Myocyte (in vitro differentiated cells): ENCODE data around the gene ZNF582. TPM values are rescaled to one million over a fixed set of nuclear protein-coding genes. Genes with fewer than 3 reads are reported as not detected.

Source experiments
- DNase-seq: peaks from one replicate; pipeline ENCODE4 v3.0.0-alpha.2; 2012; ENCODE audit warnings: low read depth
- polyA plus RNA-seq: library from polyadenylated mRNA; unstranded; fragments of >200 nt; gene quantifications from one replicate; pipeline ENCODE4 v1.2.1, GENCODE V29; 2012; ENCODE audit warnings: missing spikeins
- total RNA-seq: library from RNA; depleted of rRNA; stranded (reverse); fragments of >200 nt; gene quantifications from 2 replicates; pipeline ENCODE4 v1.2.3, GENCODE V29; 2014

The ZNF582 gene
- total RNA-seq = 2.8 and 3.0 TPM in 2 replicates
- polyA plus RNA-seq = 2.9 TPM

DNA sequence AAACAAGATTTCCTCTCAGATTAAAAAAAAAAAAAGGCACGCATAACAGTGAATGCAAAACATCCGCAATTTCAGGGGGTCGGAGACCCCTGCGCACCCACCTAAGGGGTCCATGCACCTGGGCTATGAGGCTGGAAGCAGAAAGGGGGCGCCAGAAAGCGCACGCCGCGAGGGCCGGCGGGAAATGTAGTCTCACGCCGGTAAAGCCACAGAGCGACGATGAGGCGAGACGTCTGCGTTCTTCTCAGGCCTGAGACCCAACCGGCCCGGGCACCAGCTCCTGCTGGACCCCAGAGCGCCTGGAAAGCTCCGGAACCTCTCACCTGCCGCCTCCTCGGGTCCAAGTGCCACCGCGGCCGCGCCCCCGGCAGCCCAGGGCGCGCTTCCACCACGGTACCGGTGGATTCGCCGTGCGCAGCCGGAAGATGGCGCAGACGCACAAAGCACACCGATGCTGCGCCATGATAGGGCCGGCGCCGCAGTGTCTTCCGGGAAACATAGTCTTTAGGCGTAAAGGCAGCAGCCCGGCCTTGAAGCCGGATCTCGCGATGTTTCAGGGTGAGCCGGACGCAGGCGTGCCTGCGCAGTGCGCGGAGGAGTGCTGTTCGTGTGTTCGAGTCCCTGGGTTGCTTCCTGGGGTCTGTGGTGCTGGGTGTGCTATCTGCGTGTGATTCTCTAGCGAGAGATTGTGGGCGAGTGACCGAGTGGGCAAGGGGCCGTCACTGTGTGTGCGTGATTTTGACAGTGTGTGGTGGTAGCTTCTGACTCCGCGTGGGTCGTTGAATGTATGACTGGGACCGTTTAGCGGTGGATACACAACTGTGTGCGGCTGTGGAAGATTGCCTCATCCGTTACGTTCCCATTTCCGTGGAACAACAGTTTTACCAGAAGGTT is at the start of gene ZNF582:
ZNF582 (minus strand) TSS at position 416 of the 894 bp plus-strand sequence. CDS start 1,782 bp downstream, outside the sequence.
- DNase-seq = peak; percentile 93

DNA sequence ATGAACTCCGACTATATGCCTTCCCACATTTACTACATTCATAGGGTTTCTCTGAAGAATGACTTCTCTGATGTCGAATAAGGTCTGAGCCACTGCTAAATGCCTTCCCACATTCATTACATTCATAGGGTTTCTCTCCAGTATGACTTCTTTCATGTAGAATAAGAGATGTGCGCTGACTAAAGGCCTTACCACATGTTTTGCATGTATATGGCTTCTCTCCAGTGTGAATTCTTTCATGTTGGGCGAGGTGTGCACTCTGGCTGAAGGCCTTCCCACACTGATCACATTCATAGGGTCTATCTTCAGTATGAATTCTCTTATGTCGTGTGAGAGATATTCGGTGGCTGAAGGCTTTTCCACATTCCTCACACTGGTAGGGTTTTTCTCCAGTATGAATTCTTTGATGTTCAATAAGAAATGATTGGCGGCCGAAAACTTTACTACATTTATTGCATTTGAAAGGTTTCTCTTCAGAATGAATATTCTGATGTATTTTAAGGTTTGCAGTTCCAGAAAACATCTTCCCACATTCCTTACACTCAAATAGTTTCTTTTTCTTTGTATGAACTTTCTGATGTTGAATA is 48.0 kb upstream of the ZNF582 start:
- no peak for DNase-seq

DNA sequence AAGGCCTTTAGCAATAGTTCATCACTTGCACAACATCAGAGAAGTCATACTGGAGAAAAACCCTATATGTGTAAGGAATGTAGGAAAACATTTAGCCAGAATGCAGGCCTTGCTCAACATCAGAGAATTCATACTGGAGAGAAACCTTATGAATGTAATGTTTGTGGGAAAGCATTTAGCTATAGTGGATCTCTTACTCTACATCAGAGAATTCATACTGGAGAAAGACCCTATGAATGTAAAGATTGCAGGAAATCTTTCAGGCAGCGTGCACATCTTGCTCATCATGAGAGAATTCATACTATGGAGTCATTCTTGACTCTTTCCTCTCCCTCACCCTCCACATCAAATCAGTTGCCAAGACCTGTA is 30.6 kb upstream of the ZNF582 start:
- no peak for DNase-seq

DNA sequence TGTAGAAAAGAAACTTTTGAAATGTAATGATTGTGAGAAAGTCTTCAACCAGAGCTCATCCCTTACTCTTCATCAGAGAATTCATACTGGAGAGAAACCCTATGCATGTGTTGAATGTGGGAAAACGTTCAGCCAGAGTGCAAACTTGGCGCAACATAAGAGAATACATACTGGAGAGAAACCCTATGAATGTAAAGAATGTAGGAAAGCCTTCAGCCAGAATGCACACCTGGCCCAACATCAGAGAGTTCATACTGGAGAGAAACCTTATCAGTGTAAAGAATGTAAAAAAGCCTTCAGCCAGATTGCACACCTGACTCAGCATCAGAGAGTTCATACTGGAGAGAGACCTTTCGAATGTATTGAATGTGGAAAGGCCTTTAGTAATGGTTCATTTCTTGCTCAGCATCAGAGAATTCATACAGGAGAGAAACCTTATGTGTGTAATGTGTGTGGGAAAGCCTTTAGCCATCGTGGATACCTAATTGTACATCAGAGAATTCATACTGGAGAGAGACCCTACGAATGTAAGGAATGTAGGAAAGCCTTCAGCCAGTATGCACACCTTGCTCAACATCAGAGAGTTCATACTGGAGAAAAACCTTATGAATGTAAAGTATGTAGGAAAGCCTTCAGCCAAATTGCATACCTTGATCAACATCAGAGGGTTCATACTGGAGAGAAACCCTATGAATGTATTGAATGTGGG is 30.1 kb upstream of the ZNF582 start:
- no peak for DNase-seq

DNA sequence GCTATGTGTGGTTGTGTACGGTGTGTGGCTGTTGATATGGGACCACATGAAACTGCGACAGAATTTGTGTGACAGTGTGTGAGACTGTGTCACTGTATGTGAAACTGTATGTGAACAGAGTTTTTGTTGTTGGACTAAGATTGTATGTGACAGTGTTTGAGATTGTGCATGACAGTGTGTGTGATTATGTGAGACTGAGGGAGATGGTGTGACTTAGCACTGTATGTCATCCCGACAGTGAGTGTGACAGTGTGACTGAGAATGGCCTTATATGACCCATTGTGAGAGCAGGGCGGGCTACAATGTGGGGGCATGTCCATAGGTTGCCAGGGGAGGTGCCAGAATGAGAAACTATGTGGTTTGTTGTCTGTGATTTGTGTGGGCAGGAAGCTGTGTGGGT is 11.7 kb upstream of the ZNF582 start:
- DNase-seq = no peak

DNA sequence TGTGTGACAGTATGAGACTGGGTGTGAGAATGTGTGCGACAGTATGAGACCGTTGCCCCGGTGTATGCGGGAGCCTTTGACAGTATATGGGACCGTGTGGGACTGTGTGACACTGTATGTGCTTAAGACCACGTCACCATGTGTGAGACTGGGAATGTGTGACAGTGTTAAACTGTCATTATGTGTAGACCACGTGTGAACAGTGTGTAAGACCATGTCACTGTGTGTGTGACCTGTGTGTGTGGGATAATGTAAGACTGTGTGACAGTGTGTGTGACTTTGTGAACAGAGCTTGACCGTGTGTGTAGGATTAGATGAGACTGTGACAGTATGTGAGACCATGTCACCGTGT is 11.3 kb upstream of the ZNF582 start:
- no peak for DNase-seq

DNA sequence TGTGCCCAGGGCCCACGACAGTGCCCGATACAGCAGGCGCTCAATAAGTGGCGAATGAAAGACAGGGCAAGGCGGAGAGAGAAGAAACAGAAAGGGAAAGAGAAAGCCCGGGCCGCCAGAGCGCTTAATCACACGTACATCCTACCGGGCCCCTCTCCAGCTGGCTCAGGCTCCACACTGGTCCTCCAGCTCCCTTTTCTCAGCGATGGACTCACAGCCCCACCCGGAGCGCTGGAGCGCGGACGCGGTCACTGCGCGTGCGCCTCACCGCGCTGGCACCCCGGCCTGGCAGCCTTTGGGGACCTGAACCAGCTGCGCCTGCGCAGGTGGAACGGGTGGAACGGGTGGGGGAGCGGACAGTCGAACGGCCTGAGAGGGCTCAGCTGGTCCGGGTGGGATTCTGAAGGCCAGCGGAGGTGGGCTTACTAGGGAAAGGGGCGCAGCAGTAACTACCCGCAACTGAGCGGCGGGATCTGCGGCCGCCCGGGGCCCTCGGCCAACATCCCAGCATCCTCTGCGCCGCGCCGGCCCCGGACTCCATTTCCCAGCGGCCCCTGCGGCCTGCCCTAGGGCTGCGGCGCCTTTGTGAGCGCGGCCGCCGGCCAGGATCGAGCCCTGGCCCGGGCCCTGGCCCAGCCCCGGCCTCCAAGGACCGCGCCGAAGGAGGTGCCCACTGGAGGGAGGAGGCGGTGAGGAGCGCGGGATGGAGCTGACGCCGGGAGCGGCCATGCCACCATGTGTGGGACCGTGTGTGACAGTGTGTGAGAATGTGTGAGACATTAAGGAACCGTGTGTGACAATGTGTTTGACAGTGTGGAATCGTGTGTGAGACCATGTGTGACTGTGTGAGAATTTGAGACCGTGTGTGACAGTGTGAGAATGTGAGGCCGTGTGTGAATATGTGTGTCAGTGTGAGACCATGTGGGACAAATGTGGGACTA is 10.7 kb upstream of the ZNF582 start, which contains the start of gene ZNF583:
ZNF583 (plus strand) TSS at position 569 of the 941 bp plus-strand sequence. CDS start 2,783 bp downstream, outside the sequence.
- peak; percentile 97 for DNase-seq

DNA sequence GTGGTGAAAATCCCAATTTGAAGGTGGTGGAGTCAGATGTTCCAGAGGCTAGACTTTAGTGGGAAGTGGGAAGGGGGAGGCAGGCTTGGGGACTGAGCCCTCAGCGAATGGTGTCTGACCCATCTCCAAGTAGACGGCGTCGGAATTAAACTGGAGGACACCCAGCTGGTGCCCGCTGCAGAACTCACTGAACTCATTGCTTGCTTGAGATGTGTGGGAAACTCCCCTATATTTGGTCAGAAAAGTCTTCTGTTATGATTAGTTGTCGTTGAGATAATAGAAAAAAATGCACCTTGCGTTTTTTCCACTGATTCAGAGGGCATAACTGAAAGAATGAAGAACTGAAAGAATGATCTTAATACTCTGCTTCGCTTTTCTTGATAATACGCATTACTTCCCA is 9.9 kb upstream of the ZNF582 start:
- no peak for DNase-seq

DNA sequence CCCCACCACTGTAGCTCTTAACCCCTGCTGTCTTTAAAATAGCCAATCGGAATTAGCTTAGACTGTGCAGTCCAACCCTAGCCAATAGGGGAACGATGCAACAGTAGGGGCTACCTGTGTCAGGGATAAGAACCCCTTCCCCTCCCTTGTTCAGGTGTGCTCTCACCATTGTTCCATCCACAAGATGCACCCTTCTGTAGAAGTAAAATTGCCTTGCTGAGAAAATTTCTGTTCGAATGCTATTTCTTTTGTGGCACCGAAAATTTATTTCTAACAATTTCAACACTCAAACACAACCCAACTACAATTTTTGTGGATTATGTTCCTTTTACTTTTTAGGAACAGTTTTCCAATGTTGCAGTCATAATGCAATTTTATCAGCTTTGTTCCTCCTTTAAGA is 7.2 kb upstream of the ZNF582 start:
- no peak for DNase-seq

DNA sequence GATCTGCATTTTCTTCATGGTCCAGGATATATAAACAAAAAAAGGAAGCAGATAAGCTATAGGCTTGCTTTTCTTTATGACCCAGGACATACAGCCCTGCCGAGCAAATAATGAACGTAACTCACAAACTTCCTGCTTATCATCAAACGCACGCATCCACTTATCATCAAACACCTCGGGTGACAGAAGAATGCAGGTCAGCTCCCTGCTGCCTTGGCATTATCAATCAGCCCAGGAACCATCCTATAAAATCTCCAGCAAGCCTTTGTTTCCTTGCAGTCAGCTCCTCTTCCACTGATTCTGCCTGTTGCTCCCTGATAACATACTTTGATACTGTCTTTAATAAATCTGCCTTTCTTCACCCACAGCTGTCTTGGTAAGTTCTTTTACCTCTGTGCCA is 5.5 kb upstream of the ZNF582 start:
- no peak for DNase-seq

DNA sequence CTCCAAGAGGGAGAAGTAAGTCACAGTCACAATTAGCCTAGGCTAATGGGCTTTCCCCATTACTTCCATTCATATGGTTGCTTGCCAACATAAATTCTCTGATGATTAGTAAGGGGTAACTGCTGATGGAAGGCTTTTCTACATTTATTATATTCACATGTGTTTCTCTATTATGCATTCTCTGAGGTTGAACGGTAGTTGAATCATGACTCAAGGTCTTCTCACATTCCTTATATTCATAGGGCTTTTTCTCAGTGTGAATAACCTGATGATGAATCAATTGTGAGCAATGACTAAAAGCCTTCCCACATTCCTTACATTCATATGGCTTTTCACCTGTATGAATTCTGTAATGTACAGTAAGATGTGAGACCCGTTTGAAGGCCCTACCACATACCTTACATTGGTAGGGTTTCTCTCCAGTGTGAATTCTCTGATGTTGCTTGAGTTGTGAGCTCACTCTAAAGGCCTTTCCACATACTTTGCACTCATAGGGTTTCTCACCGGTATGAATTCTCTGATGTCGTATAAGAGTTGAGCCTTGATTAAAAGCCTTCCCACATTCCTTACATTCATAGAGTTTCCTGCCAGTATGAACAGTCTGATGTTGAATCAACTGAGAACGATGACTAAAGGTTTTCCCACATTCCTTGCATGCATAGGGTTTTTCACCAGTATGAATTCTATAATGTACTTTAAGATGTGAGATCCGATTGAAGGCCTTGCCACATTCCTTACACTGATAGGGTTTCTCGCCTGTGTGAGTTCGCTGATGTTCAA is 9.3 kb downstream of the ZNF582 start:
- DNase-seq = no peak

DNA sequence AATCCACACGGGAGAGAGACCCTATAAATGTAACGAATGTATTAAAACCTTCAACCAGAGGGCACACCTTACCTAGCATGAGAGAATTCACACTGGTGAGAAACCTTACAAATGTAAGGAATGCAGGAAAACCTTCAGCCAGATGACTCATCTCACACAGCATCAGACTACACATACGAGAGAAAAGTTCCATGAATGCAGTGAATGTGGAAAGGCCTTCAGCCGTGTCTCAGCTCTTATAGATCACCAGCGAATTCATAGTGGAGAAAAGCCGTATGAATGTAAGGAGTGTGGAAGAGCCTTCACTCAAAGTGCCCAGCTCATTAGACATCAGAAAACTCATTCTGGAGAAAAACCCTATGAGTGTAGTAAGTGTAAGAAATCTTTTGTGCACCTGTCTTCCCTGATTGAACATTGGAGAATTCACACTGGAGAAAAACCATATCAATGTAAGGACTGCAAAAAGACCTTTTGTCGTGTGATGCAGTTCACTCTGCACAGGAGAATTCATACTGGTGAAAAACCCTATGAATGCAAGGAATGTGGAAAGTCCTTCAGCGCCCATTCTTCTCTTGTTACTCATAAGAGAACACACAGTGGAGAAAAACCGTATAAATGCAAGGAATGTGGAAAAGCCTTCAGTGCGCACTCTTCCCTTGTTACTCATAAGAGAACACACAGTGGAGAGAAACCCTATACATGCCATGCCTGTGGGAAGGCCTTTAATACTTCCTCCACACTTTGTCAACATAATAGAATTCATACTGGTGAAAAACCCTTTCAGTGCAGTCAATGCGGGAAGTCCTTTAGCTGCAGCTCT is 16.0 kb downstream of the ZNF582 start:
- DNase-seq = no peak

DNA sequence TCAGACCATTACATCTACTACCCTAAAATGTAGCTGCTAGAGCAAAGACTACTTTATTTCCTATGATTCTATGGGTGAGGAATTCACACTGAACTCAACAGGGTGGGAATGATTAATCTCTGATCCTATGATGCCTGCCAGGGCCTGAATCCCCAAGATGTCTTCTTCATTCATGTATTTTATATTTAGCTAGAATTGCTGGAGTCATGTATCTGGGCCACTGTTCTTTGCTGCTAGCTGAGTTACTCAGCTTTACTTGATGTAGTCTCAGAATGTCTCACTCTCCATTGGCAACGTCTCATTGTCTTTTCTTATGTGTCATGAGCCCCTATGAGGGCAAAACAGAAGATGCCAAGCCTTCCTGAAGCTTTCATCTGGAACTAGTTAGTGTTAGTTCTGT is 21.1 kb downstream of the ZNF582 start:
- DNase-seq = no peak

DNA sequence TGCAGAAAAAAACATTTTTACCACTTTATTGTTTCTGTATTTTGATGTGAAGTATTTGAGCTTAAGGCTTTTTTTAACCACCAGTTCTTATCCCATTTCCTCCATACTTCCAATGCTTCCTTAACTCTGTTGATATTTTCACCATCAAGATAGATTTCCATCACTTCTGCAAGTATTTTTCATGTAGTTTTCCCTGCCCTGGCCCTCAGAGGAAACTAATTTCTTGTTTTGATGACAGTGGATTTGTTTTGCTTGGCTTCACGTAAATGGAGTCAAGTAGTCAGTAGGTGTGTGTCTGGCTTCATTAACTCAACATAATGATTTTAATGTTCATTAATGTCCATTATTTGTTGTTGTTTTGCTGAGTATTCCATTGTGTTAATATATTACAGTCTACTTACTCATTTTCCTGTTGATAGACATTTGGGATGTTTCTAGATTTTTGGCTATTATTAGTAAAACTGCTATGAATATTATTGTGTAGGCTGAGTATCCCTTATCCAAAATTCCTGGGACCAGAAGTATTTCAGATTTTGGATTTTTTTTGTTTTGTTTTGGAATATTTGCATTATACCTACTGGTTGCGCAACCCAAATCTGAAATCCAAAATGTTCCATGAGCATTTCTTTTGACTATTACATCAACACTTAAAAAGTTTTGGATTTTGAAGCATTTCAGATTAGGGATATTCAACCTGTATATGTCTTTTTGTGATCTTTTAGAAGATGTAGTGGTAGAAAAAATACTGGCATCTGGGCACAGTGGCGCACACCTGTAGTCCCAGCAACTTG is 23.3 kb downstream of the ZNF582 start:
- no peak for DNase-seq

DNA sequence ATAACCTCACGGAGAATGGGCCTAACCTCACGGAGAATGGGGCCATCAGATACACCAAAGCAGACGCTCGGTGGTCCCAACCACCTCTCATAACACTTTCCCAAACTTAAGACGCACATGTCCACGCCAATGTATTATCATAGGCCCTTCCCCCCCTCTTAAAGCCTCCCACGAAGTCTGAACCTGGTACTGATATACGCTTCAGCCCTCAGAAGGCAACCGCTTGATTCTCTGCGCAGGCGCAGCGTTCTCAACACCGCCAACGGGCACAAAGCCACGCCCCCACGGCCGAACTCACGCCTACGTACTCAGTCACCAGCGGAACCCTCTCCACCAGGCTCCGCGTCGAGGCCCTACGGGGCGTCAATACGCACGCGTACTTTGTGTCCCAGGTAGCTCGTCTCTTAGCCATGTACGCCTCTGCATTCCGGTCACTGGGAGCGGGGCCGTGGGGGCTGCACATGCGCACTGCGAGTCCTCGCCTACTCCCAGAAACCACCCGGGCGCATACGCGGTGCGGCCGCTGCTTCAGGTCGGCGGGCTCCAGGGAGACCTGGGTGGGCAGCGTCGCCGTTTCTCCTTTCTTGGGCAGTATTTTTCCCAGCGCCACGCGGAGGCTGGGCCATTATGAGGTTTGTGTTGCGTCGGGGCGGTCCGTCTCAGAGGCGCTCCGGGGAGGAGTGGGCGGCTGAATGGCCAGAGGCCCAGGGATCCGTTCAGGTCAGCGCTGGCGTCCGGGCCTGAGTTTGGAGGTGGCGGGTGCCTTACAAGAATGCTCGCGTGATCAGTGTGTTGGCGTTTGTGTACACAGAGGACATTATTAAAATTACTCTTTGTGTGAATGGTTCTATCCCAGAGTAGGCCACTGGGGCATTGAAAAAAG is 25.3 kb downstream of the ZNF582 start:
- peak; percentile 74 for DNase-seq

DNA sequence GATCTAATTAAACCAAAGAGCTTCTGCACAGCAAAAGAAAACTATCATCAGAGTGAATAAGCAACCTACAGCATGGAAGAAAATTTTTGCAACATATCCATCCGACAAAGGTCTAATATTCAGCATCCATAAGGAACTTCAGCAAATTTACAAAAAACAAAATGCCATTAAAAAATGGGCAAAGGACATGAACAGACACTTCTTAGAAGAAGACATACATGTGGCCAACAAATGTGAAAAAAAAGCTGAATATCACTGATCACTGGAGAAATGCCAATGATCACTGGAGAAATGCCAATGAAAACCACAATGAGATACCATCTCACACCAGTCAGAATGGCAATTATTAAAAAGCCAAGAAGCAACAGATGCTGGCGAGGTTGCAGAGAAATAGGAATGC is 32.5 kb downstream of the ZNF582 start:
- no peak for DNase-seq

DNA sequence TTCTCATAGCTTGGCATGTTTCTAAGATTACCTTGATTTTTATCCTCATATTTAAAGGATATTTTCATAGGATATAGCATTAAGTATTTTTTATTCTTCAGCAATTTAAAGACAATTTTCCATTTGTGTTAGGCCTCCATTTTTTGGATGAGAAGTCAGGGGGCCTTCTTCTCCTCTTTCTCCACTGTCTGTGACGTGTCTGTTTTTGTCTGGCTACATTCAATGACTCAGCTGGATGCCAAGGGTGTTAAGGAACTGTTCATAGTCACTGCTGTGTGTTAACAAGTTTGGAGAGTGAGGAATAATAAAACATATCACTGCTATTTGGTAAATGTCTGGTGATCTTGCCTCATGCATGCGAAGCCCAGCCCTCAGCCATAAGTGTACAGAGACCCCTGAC is 36.4 kb downstream of the ZNF582 start:
- DNase-seq = no peak
